ENCODE data around the gene MRLN.
A peak's percentile ranks its signal among the peaks of the same experiment; 100 is the strongest.
"Not testable (repeated sequence)": the region's sequence is repeated elsewhere in the genome, so short reads cannot be mapped to it uniquely, and the experiment has no call there.

Gene MRLN

GRCh38 chr10:59744762-59745161, 8.5 kb downstream of the MRLN start:
- not testable (repeated sequence) for DNase-seq

- DNase-seq: not testable (repeated sequence)
Measured at GRCh38 chr10:59744156-59744555, 9.1 kb downstream of the MRLN start.

- no peak for DNase-seq
Measured at GRCh38 chr10:59741583-59741982, 11.7 kb downstream of the MRLN start.

- no peak for DNase-seq
Measured at GRCh38 chr10:59741048-59741447, 12.2 kb downstream of the MRLN start.

- DNase-seq: no peak
Measured at GRCh38 chr10:59736749-59737148, 16.5 kb downstream of the MRLN start.

GRCh38 chr10:59735296-59735695, 18.0 kb downstream of the MRLN start:
- no peak for DNase-seq

- DNase-seq: no peak
Measured at GRCh38 chr10:59734014-59734462, 19.2 kb downstream of the MRLN start.

- peak; percentile 59 for DNase-seq
Measured at GRCh38 chr10:59733321-59734013, 19.8 kb downstream of the MRLN start.

- not testable (repeated sequence) for DNase-seq
Measured at GRCh38 chr10:59732849-59733248, 20.4 kb downstream of the MRLN start.

GRCh38 chr10:59729167-59729566, 24.1 kb downstream of the MRLN start:
- DNase-seq: peak; percentile 58

- no peak for DNase-seq
Measured at GRCh38 chr10:59724098-59724938, 28.9 kb downstream of the MRLN start.

GRCh38 chr10:59720377-59720776, 32.9 kb downstream of the MRLN start:
- DNase-seq: no peak

- DNase-seq: no peak
Measured at GRCh38 chr10:59719374-59719773, 33.9 kb downstream of the MRLN start.

- DNase-seq: no peak
Measured at GRCh38 chr10:59718257-59718656, 35.0 kb downstream of the MRLN start.

GRCh38 chr10:59713196-59713821, 39.9 kb downstream of the MRLN start:
- peak; percentile 66 for DNase-seq

GRCh38 chr10:59711871-59712494, 41.3 kb downstream of the MRLN start:
- no peak for DNase-seq

GRCh38 chr10:59709395-59710125, 43.7 kb downstream of the MRLN start, which contains the start of gene SLC16A9:
SLC16A9 (minus strand) TSS chr10:59709850; CDS start chr10:59684291, 25,559 bp downstream.
- peak; percentile 72 for DNase-seq

- DNase-seq: peak; percentile 33
Measured at GRCh38 chr10:59708816-59709394, 44.4 kb downstream of the MRLN start.

GRCh38 chr10:59706851-59707797, 46.1 kb downstream of the MRLN start:
- peak; percentile 16 for DNase-seq

- DNase-seq: no peak
Measured at GRCh38 chr10:59705931-59706330, 47.3 kb downstream of the MRLN start.

- DNase-seq: no peak
Measured at GRCh38 chr10:59704630-59705029, 48.6 kb downstream of the MRLN start.

All from hematopoietic multipotent progenitor cell treated with erythropoietin and hydrocortisone succinate and interleukin-3 and kit ligand, for 6 days (in vitro differentiated cells).